Nephron progenitor cell (in vitro differentiated cells): ENCODE results near the gene TMEM272.

Source experiments
- DNase-seq: peaks from one replicate; pipeline ENCODE4 v3.0.0; 2021
- H3K27ac Mint-ChIP-seq: 2 replicates; pipeline ENCODE4 v1.8.0; 2021; ENCODE audit warnings: mild to moderate bottlenecking, moderate library complexity, mixed read lengths
- H3K27me3 Mint-ChIP-seq: 2 replicates; pipeline ENCODE4 v1.8.0; 2021; ENCODE audit warnings: mild to moderate bottlenecking, low read depth, mixed read lengths; ENCODE audit not compliant: poor library complexity
- H3K36me3 Mint-ChIP-seq: 2 replicates; pipeline ENCODE4 v1.8.0; 2021; ENCODE audit warnings: low read depth, mixed read lengths
- H3K4me1 Mint-ChIP-seq: 2 replicates; pipeline ENCODE4 v1.8.0; 2021; ENCODE audit warnings: mixed read lengths
- H3K4me3 Mint-ChIP-seq: 2 replicates; pipeline ENCODE4 v1.8.0; 2021; ENCODE audit warnings: mild to moderate bottlenecking, moderate library complexity, mixed read lengths
- H3K9me3 Mint-ChIP-seq: 2 replicates; pipeline ENCODE4 v1.8.0; 2021; ENCODE audit warnings: mild to moderate bottlenecking, moderate library complexity, mixed read lengths
- CTCF ChIP-seq: fragments of 200-600 bp; sonication (generic); IDR thresholded peaks from 2 replicates; pipeline ENCODE4 v1.5.0; 2021; ENCODE audit warnings: antibody characterized with exemption

The TMEM272 gene

GRCh38 chr13:51783428-51784094, 61.4 kb downstream of the TMEM272 start:
- DNase-seq = no peak
- H3K4me3 Mint-ChIP-seq = no peak overlapping the region
- no peaks in the 10 kb centered on the region for H3K36me3 Mint-ChIP-seq
- H3K27me3 Mint-ChIP-seq = peaks cover 10% of the 10 kb centered on the region
- no peak overlapping the region for H3K27ac Mint-ChIP-seq
- H3K9me3 Mint-ChIP-seq = no peaks in the 10 kb centered on the region
- H3K4me1 Mint-ChIP-seq = peaks cover 10% of the 10 kb centered on the region
- TF ChIP-seq CTCF = no peak

- Mint-ChIP-seq H3K27ac (no peak overlapping the region), H3K36me3 (no peaks in the 10 kb centered on the region), H3K27me3 (peaks cover 9% of the 10 kb centered on the region), H3K9me3 (no peaks in the 10 kb centered on the region), H3K4me1 (peaks cover 21% of the 10 kb centered on the region), H3K4me3 (no peak overlapping the region)
- TF ChIP-seq CTCF = no peak
- no peak for DNase-seq
These were observed 62.8 kb downstream of the TMEM272 start for GRCh38 chr13:51782026-51782710.

DNA sequence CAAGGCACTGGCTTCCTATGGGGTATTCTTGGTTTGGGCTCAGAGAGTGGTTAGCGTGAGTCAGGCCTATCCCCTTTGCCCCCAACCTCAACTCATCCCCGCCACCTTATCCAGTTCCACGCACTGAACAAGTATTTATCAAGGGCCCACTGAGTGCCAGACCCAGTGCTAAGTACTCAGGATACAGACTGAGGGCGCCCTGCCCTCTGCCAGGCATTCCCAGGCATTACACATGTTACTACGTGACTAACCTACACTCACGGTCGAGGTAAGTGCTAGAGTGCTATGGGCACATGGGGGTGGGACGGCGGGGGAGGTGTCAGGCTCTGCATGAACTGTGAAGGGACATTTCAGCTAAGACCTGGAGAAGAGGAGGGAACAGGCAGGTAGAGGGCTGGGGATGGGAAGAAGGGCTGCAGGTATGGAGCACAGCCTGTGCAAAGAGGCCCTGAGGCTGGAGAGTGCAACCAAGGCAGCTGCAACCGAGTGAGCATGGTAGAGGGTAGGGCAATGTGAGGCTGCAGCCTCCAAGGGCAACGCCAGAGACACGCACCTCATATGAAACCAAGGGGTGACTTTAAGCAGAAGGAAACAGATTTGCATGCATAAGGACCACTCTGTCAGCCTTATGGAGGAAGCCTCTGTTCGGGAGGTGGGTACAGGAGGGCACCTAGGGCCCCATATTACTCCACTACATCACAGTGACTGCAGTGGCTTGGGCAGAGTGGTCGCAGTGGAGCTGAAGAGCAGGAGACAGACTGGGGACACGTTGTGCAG, 63.5 kb downstream of the TMEM272 start:
- Mint-ChIP-seq H3K27ac (no peak overlapping the region), H3K36me3 (no peaks in the 10 kb centered on the region), H3K27me3 (peaks cover 6% of the 10 kb centered on the region), H3K9me3 (no peaks in the 10 kb centered on the region), H3K4me1 (peaks cover 16% of the 10 kb centered on the region), H3K4me3 (no peak overlapping the region)
- TF ChIP-seq CTCF = peak; percentile 15
- no peak for DNase-seq

DNA sequence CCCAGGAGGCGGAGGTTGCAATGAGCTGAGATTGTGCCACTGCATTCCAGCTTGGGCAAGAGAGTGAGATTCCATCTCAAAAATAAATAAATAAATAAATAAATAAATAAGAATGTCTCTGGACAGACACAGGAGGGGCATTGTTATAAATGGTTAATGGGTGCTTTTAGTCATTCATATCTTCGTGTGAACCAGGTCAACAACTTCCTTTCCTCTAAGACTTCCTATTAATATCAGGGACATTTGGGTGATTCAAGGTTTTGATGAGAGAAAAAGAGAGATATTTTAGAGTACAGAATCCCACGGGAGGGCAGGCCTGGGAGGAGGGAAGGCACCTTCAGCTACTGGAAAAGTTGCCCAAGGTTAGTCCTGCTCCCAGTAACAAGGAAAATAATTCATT, 64.9 kb downstream of the TMEM272 start:
- H3K4me1 Mint-ChIP-seq = peaks cover 12% of the 10 kb centered on the region
- TF ChIP-seq CTCF = no peak
- H3K36me3 Mint-ChIP-seq = no peaks in the 10 kb centered on the region
- no peaks in the 10 kb centered on the region for H3K9me3 Mint-ChIP-seq
- H3K27me3 Mint-ChIP-seq = peaks cover 6% of the 10 kb centered on the region
- peak overlapping the region; percentile 30 for H3K27ac Mint-ChIP-seq
- DNase-seq = no peak
- H3K4me3 Mint-ChIP-seq = no peak overlapping the region

GRCh38 chr13:51778392-51778791, 66.6 kb downstream of the TMEM272 start:
- no peaks in the 10 kb centered on the region for H3K9me3 Mint-ChIP-seq
- H3K4me3 Mint-ChIP-seq = no peak overlapping the region
- no peak overlapping the region for H3K27ac Mint-ChIP-seq
- peaks cover 3% of the 10 kb centered on the region for H3K27me3 Mint-ChIP-seq
- no peak for DNase-seq
- no peak for TF ChIP-seq CTCF
- H3K4me1 Mint-ChIP-seq = peaks cover 12% of the 10 kb centered on the region
- no peaks in the 10 kb centered on the region for H3K36me3 Mint-ChIP-seq
